Right renal cortex interstitium (tissue), 3 donors: ENCODE results near the gene AAMP. TPM values are rescaled to one million over a fixed set of nuclear protein-coding genes. Genes with fewer than 3 reads are reported as not detected.

Experiments
- DNase-seq, 3 donors: peaks; one replicate each; pipeline ENCODE4 v3.0.0-alpha.2; 2013; ENCODE audit warnings: low read depth in 3 of 3, low spot score in 2 of 3
- polyA plus RNA-seq, 3 donors: library from polyadenylated mRNA; unstranded; fragments of 120-200 nt; gene quantifications; one replicate each; pipeline ENCODE4 v1.2.1, GENCODE V29; 2013; ENCODE audit not compliant: insufficient read length in 3 of 3

The AAMP gene
- polyA plus RNA-seq, 3 donors, result 124 to 147 (median 128) TPM

- no peak for DNase-seq
Observed at GRCh38 chr2:218295029-218295428, 25.1 kb upstream of the AAMP start.

- no peak for DNase-seq
Observed at GRCh38 chr2:218294430-218295022, 24.6 kb upstream of the AAMP start.

- no peak for DNase-seq
Observed at GRCh38 chr2:218293715-218294429, 23.9 kb upstream of the AAMP start.

GRCh38 chr2:218292048-218293014, 22.4 kb upstream of the AAMP start, which contains the start of gene TMBIM1:
TSS of gene TMBIM1 (minus strand) at chr2:218292503. CDS start at chr2:218282141, 10,362 bp downstream.
- DNase-seq, result no peak

GRCh38 chr2:218291318-218292047, 21.5 kb upstream of the AAMP start:
- DNase-seq, result no peak

- no peak for DNase-seq
Observed at GRCh38 chr2:218290316-218291261, 20.7 kb upstream of the AAMP start.

- DNase-seq, result no peak
Observed at GRCh38 chr2:218289639-218290315, 19.8 kb upstream of the AAMP start.

- DNase-seq, result peak in 1 of 3 donors; percentile 54
Observed at GRCh38 chr2:218286570-218287459, 16.9 kb upstream of the AAMP start.

- DNase-seq, result no peak
Observed at GRCh38 chr2:218285604-218286003, 15.7 kb upstream of the AAMP start.

- no peak for DNase-seq
Observed at GRCh38 chr2:218284106-218284811, 14.3 kb upstream of the AAMP start.

- no peak for DNase-seq
Observed at GRCh38 chr2:218282173-218282991, 12.4 kb upstream of the AAMP start.

GRCh38 chr2:218281449-218281848, 11.5 kb upstream of the AAMP start:
- DNase-seq, result no peak

GRCh38 chr2:218280260-218280870, 10.4 kb upstream of the AAMP start:
- no peak for DNase-seq

GRCh38 chr2:218278531-218279360, 8.8 kb upstream of the AAMP start:
- DNase-seq, result no peak

GRCh38 chr2:218277921-218278320, 8.0 kb upstream of the AAMP start:
- DNase-seq, result no peak
